Parathyroid adenoma (tissue), 2 donors: Measurements from ENCODE around the gene NHSL1.

Source experiments
- H2AFZ ChIP-seq: fragments of 300-600 bp; sonication (generic); one replicate; pipeline ENCODE4 v1.7.0; 2017; ENCODE audit warnings: antibody characterized with exemption, mild to moderate bottlenecking
- H3K27ac ChIP-seq: fragments of 300-600 bp; sonication (generic); one replicate; pipeline ENCODE4 v1.7.0; 2017
- H3K27me3 ChIP-seq: fragments of 300-600 bp; sonication (generic); one replicate; pipeline ENCODE4 v1.7.0; 2017; ENCODE audit warnings: low read length; ENCODE audit not compliant: control insufficient read depth, insufficient read depth
- H3K36me3 ChIP-seq: fragments of 300-600 bp; sonication (generic); one replicate; pipeline ENCODE4 v1.7.0; 2017; ENCODE audit warnings: low read length; ENCODE audit not compliant: control insufficient read depth, insufficient read depth
- H3K4me1 ChIP-seq: fragments of 300-600 bp; sonication (generic); one replicate; pipeline ENCODE4 v1.7.0; 2017; ENCODE audit warnings: control low read depth
- H3K4me2 ChIP-seq: fragments of 300-600 bp; sonication (generic); one replicate; pipeline ENCODE4 v1.7.0; 2017; ENCODE audit warnings: low read length
- H3K4me3 ChIP-seq: fragments of 300-600 bp; sonication (generic); one replicate; pipeline ENCODE4 v1.7.0; 2017; ENCODE audit warnings: low read depth, low read length
- H3K79me2 ChIP-seq: fragments of 300-600 bp; sonication (generic); one replicate; pipeline ENCODE4 v1.7.0; 2017; ENCODE audit warnings: control low read depth
- H3K9ac ChIP-seq: fragments of 300-600 bp; sonication (generic); one replicate; pipeline ENCODE4 v1.7.0; 2017; ENCODE audit warnings: mild to moderate bottlenecking
- H3K9me3 ChIP-seq: fragments of 300-600 bp; sonication (generic); one replicate; pipeline ENCODE4 v1.7.0; 2017; ENCODE audit warnings: low read length; ENCODE audit not compliant: control insufficient read depth
- TF ChIP-seq, protein P1 (sequence below): fragments of 300-600 bp; sonication (generic); IDR thresholded peaks from one replicate; pipeline ENCODE4 v1.7.0; 2017; ENCODE audit warnings: antibody characterized with exemption, mild to moderate bottlenecking
- donor health status: primary hyperparathyroidism.

Gene NHSL1

DNA sequence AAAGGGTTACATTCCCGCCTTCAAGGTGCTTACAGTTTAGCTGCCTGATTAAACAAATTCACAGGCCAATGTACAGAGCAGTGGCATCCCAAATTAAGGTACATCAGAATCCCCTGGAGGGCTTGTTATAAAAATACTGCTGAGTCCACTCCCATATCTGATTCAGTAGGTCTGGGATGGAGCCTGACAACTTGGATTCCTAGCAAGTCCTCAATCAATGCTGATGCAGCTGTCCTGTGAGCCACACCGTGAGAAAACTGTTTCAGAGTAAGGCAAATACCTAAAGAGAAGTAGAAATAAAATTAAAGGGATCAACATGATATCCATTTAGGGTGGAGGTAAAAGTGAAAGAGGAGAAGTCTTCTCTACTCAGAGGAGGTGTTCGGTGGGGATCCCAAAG, 16.5 kb downstream of the NHSL1 start:
- H3K9me3 ChIP-seq, result no peaks in the 10 kb centered on the region
- peak overlapping the region; percentile 39 for H3K4me2 ChIP-seq
- no peak overlapping the region for H3K9ac ChIP-seq
- no peaks in the 10 kb centered on the region for H3K27me3 ChIP-seq
- TF ChIP-seq, protein P1, sequence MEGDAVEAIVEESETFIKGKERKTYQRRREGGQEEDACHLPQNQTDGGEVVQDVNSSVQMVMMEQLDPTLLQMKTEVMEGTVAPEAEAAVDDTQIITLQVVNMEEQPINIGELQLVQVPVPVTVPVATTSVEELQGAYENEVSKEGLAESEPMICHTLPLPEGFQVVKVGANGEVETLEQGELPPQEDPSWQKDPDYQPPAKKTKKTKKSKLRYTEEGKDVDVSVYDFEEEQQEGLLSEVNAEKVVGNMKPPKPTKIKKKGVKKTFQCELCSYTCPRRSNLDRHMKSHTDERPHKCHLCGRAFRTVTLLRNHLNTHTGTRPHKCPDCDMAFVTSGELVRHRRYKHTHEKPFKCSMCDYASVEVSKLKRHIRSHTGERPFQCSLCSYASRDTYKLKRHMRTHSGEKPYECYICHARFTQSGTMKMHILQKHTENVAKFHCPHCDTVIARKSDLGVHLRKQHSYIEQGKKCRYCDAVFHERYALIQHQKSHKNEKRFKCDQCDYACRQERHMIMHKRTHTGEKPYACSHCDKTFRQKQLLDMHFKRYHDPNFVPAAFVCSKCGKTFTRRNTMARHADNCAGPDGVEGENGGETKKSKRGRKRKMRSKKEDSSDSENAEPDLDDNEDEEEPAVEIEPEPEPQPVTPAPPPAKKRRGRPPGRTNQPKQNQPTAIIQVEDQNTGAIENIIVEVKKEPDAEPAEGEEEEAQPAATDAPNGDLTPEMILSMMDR, result no peak
- peaks cover 3% of the 10 kb centered on the region for H3K4me1 ChIP-seq
- H3K27ac ChIP-seq, result no peak overlapping the region
- H2AFZ ChIP-seq, result no peak overlapping the region
- no peaks in the 10 kb centered on the region for H3K36me3 ChIP-seq
- no peaks in the 10 kb centered on the region for H3K79me2 ChIP-seq
- H3K4me3 ChIP-seq, result no peak overlapping the region

DNA sequence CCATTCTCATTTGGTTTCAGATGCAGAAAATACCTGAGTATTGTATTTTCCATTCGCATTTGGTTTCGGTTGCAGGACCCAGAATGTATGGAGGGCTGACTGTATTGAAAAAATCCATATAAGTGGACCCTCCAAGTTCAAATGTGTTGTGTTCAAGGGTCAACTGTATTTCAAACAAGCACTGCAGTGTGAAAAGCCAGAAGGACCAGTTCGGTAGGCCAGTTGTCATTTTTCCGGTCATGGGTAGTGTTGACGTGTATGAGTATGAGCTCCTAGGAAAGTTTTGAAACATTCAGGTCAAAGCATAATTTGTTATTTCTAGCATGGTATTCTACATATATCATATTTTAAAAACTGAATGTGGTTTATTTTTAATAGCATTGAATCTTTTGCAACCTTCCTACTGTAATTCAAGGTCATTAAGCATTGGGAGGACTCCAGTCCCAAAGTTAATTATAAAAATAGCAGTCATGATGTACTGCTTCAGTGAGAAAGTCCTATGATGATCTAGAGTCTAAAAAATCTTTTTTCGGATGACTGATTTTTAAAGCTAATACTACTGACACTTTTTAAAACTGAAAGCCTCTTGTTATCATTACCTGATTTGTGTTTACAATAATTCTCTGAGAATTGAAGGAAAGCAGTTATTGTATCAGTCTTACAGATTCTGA, 18.9 kb downstream of the NHSL1 start:
- no peaks in the 10 kb centered on the region for H3K36me3 ChIP-seq
- no peak overlapping the region for H3K4me3 ChIP-seq
- H3K27me3 ChIP-seq, result no peaks in the 10 kb centered on the region
- TF ChIP-seq, protein P1, result no peak
- H3K9ac ChIP-seq, result no peak overlapping the region
- H3K4me2 ChIP-seq, result no peak overlapping the region
- no peaks in the 10 kb centered on the region for H3K9me3 ChIP-seq
- no peaks in the 10 kb centered on the region for H3K79me2 ChIP-seq
- H3K27ac ChIP-seq, result no peak overlapping the region
- no peak overlapping the region for H2AFZ ChIP-seq
- H3K4me1 ChIP-seq, result peaks cover 3% of the 10 kb centered on the region

DNA sequence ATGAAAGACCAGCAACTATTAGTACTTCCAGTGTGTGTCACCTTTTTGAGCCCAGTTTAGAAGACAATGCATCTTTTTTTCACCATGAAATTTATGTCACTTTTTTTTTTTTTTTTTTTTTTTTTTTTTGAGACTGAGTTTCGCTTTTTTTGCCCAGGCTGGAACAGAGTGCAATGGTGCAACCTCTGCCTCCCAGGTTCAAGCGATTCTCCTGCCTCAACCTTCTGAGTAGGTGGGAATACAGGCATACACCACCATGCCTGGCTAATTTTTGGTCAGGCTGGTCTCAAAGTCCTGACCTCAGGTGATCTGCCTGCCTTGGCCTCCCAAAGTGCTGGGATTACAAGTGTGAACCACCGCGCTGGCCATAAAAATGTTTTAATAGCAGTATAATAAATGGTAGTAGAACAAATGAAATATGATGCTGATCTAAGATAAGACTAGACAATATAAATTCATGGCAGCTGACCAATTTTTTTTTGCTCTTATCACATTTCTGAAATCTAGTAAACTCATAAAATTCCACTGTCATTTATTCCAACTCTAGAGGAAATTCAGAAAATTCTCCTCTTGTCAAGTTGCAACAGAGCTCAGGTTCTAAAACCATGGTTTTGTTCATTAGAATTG, 21.3 kb downstream of the NHSL1 start:
- Histone ChIP-seq H3K79me2 (no peaks in the 10 kb centered on the region), H3K36me3 (no peaks in the 10 kb centered on the region), H3K4me2 (no peak overlapping the region), H3K4me3 (no peak overlapping the region), H3K4me1 (peaks cover 3% of the 10 kb centered on the region), H3K9me3 (no peaks in the 10 kb centered on the region), H3K9ac (no peak overlapping the region), H3K27ac (no peak overlapping the region), H3K27me3 (no peaks in the 10 kb centered on the region), H2AFZ (no peak overlapping the region)
- TF ChIP-seq, protein P1, result no peak

DNA sequence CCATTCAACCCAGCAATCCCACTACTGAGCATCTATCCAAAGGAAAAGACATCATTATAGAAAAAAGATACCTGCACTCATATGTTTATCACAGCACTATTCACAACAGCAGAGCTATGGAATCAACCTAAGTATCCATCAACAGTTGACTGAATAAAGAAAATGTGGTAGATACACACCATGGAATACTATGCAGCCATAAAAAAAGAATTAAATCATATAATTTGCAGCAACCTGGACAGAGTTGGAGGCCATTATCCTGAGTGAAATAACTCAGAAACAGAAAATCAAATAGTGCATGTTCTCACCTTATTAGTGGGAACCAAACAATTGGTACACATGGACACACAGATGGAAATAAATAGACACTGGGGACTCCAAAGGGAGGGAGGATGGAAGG, 23.2 kb downstream of the NHSL1 start:
- Histone ChIP-seq H3K9me3 (no peaks in the 10 kb centered on the region), H3K9ac (no peak overlapping the region), H3K27me3 (no peaks in the 10 kb centered on the region), H2AFZ (no peak overlapping the region), H3K27ac (no peak overlapping the region), H3K4me1 (peaks cover 3% of the 10 kb centered on the region), H3K4me3 (no peak overlapping the region), H3K36me3 (no peaks in the 10 kb centered on the region), H3K79me2 (no peaks in the 10 kb centered on the region), H3K4me2 (no peak overlapping the region)
- TF ChIP-seq, protein P1, result no peak

DNA sequence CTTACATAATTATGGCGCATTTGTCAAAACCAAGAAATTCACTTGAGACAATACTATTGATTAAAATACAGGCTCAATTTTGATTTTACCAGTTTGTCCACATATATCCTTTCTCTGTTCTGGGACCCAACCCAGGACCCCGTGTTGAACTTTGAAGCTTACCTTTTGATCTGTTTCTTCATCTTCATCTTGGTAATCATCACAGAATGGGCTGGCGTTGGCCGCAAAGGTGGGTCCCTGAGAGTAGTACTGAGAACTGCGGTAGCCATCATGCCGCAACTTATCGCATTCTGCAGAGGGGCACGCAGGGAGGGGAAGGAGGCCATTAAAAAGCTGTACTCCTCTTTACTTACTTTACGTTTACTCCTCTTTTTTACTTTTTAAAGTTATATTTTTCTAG, 26.1 kb downstream of the NHSL1 start:
- Histone ChIP-seq H3K79me2 (no peaks in the 10 kb centered on the region), H3K4me2 (no peak overlapping the region), H3K27me3 (no peaks in the 10 kb centered on the region), H3K4me3 (no peak overlapping the region), H3K9ac (no peak overlapping the region), H3K36me3 (no peaks in the 10 kb centered on the region), H2AFZ (no peak overlapping the region), H3K9me3 (no peaks in the 10 kb centered on the region), H3K4me1 (no peaks in the 10 kb centered on the region), H3K27ac (no peak overlapping the region)
- TF ChIP-seq, protein P1, result no peak
